RWPE2 (cell line): ENCODE measurements around the gene SH3TC2.

Source experiments
- ATAC-seq: fragments of 200-7000 bp; cut with Tn5 transposase; 3 replicates; pipeline ENCODE4 v1.9.1; 2021; ENCODE audit warnings: low read depth
- DNase-seq: peaks from one replicate; pipeline ENCODE4 v3.0.0-alpha.2; 2020; ENCODE audit warnings: low spot score
- H3K27ac ChIP-seq: fragments of 450-650 bp; 2 replicates; pipeline ENCODE4 v1.5.1; 2017; ENCODE audit warnings: mild to moderate bottlenecking; ENCODE audit not compliant: poor library complexity, severe bottlenecking
- H3K27me3 ChIP-seq: fragments of 250-450 bp; sonication (Bioruptor Pico); 2 replicates; pipeline ENCODE4 v1.5.1; 2021; ENCODE audit warnings: mild to moderate bottlenecking, moderate library complexity; ENCODE audit not compliant: insufficient read depth, poor library complexity, severe bottlenecking
- H3K36me3 ChIP-seq: fragments of 250-450 bp; sonication (Bioruptor Pico); 2 replicates; pipeline ENCODE4 v1.5.1; 2020; ENCODE audit warnings: low read depth, mild to moderate bottlenecking, moderate library complexity
- H3K4me1 ChIP-seq: fragments of 250-450 bp; sonication (Bioruptor Pico); 2 replicates; pipeline ENCODE4 v1.5.1; 2021; ENCODE audit warnings: mild to moderate bottlenecking, moderate library complexity; ENCODE audit not compliant: insufficient read depth, poor library complexity, severe bottlenecking
- H3K4me3 ChIP-seq: fragments of 250-450 bp; sonication (Bioruptor Pico); 2 replicates; pipeline ENCODE4 v1.5.1; 2021; ENCODE audit warnings: mild to moderate bottlenecking, moderate library complexity; ENCODE audit not compliant: severe bottlenecking
- H3K9me3 ChIP-seq: fragments of 250-450 bp; sonication (Bioruptor Pico); 2 replicates; pipeline ENCODE4 v1.5.1; 2021; ENCODE audit warnings: mild to moderate bottlenecking, moderate library complexity; ENCODE audit not compliant: severe bottlenecking
- CTCF ChIP-seq: fragments of 450-650 bp; IDR thresholded peaks from one replicate; pipeline ENCODE4 v1.5.1; 2017; ENCODE audit warnings: mild to moderate bottlenecking, moderate library complexity; ENCODE audit not compliant: poor library complexity, severe bottlenecking

Gene SH3TC2

DNA sequence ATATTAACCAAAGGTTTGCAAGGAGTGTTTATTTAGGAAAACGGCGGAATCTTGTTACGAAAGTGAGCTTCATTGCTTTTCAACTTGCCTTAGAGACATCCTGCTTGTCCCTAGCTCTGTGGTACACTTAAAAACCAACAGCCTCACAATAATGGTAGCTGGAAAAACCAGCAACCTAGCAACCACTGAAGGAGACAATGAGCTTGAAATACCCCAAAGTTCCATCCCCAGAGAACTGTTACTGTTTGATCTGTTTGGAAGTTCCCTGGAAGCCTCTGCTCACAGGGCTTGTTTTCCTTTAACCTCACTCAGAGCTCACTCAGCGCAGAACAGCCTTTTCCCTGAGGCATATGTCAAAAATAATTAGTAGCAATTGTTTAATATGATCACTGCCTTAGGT is 43.2 kb downstream of the SH3TC2 start:
- ATAC-seq, result no peak

DNA sequence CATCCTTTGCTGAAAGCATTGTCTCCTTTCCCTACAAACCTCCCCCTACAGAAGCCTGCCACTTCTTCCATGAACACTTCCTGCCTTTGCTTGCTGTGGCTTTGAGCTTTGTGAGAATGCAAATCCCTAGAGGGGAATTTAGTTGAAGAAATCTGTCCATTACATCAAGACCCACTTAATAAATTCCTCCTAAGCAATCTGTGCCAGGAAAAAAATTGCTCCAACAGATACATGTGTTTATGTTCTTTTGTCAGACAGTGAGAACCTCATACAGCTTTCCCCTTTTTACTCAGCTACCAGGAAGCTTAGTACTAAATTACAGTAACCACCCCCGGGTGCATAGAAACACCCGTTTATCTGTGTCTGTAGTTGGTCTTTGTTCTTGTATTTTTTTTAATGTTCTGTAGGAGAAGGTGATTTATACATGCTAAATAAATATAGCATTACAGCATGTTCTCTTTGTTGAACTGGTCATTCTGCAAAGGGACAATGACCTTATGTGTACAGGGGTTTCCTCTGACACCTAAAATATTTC is 43.9 kb downstream of the SH3TC2 start:
- no peak for TF ChIP-seq CTCF
- DNase-seq (no peak), ATAC-seq (no peak)
- Histone ChIP-seq H3K4me3 (no peak overlapping the region), H3K4me1 (no peaks in the 10 kb centered on the region), H3K9me3 (no peaks in the 10 kb centered on the region), H3K36me3 (no peaks in the 10 kb centered on the region), H3K27me3 (no peaks in the 10 kb centered on the region), H3K27ac (no peak overlapping the region)

More for the DNA sequence above, 43.2 kb downstream of the SH3TC2 start:
- Histone ChIP-seq H3K4me3 (no peak overlapping the region), H3K27me3 (no peaks in the 10 kb centered on the region), H3K36me3 (no peaks in the 10 kb centered on the region), H3K4me1 (peaks cover 3% of the 10 kb centered on the region), H3K27ac (no peak overlapping the region), H3K9me3 (no peaks in the 10 kb centered on the region)
- TF ChIP-seq CTCF, result no peak
- DNase-seq, result no peak

GRCh38 chr5:149017636-149018035 is 45.2 kb downstream of the SH3TC2 start:
- ATAC-seq (no peak), DNase-seq (no peak)
- no peak for TF ChIP-seq CTCF
- Histone ChIP-seq H3K4me1 (no peaks in the 10 kb centered on the region), H3K36me3 (no peaks in the 10 kb centered on the region), H3K9me3 (no peaks in the 10 kb centered on the region), H3K4me3 (no peak overlapping the region), H3K27ac (no peak overlapping the region), H3K27me3 (no peaks in the 10 kb centered on the region)

DNA sequence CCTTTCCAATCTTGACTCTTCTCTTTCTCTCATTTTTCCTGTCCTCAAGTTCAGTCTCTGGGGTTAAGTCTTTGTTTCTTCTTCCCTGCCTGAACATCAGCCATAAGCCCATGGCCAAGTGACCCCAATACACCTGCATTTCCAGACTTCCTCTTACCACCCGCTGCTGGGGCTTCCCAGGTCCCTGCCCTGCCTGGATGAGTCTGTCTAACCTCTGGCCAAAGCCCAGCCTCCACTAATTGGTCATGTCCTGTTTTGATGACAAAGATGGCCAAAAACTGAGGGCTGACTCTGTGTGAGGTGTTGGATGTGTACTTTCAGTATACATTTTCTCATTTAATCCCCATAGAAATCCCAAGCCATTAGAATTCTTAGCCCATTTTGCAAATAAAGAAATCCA is 47.3 kb downstream of the SH3TC2 start:
- ATAC-seq (no peak), DNase-seq (no peak)
- H3K27me3 ChIP-seq, result no peaks in the 10 kb centered on the region
- H3K4me3 ChIP-seq, result no peak overlapping the region
- no peak for TF ChIP-seq CTCF
- no peaks in the 10 kb centered on the region for H3K9me3 ChIP-seq
- no peak overlapping the region for H3K27ac ChIP-seq
- no peaks in the 10 kb centered on the region for H3K36me3 ChIP-seq
- peaks cover 14% of the 10 kb centered on the region for H3K4me1 ChIP-seq

- H3K36me3 ChIP-seq, result no peaks in the 10 kb centered on the region
- TF ChIP-seq CTCF, result no peak
- H3K4me1 ChIP-seq, result peaks cover 15% of the 10 kb centered on the region
- H3K27ac ChIP-seq, result no peak overlapping the region
- H3K27me3 ChIP-seq, result no peaks in the 10 kb centered on the region
- H3K4me3 ChIP-seq, result no peak overlapping the region
- no peak for DNase-seq
- no peaks in the 10 kb centered on the region for H3K9me3 ChIP-seq
- no peak for ATAC-seq
These were observed 47.7 kb downstream of the SH3TC2 start for GRCh38 chr5:149015126-149015525.
